Liver (tissue), 3 donors: ENCODE measurements around the gene GBX1.

Experiments
- SP1 ChIP-seq: IDR thresholded peaks from 2 replicates; pipeline ENCODE4 v1.6.1; 2018; ENCODE audit warnings: antibody characterized with exemption, mild to moderate bottlenecking
- ZBTB33 ChIP-seq: IDR thresholded peaks from 2 replicates; pipeline ENCODE4 v1.6.1; 2016; ENCODE audit warnings: antibody characterized with exemption
- TF ChIP-seq, protein P1 (sequence below): fragments of 150-350 bp; IDR thresholded peaks from 2 replicates; pipeline ENCODE4 v1.5.1; 2017; ENCODE audit warnings: improper control_type of control experiment, low read depth, low read length; ENCODE audit not compliant: missing input control
- donor health status: healthy.
- donor health status: healthy.

- TF ChIP-seq, protein P1, sequence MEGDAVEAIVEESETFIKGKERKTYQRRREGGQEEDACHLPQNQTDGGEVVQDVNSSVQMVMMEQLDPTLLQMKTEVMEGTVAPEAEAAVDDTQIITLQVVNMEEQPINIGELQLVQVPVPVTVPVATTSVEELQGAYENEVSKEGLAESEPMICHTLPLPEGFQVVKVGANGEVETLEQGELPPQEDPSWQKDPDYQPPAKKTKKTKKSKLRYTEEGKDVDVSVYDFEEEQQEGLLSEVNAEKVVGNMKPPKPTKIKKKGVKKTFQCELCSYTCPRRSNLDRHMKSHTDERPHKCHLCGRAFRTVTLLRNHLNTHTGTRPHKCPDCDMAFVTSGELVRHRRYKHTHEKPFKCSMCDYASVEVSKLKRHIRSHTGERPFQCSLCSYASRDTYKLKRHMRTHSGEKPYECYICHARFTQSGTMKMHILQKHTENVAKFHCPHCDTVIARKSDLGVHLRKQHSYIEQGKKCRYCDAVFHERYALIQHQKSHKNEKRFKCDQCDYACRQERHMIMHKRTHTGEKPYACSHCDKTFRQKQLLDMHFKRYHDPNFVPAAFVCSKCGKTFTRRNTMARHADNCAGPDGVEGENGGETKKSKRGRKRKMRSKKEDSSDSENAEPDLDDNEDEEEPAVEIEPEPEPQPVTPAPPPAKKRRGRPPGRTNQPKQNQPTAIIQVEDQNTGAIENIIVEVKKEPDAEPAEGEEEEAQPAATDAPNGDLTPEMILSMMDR: no peak
- no peak for TF ChIP-seq ZBTB33
- no peak for TF ChIP-seq SP1
These were observed 32.6 kb downstream of the GBX1 start for GRCh38 chr7:151134743-151135524.
